Activated T-cell treated with anti-CD3 and anti-CD28 coated beads for 24 hours (primary cell): ENCODE data around the gene TMEM151B.
A peak's percentile ranks its signal among the peaks of the same experiment; 100 is the strongest.
"Not testable (repeated sequence)": the region's sequence is repeated elsewhere in the genome, so short reads cannot be mapped to it uniquely, and the experiment has no call there.

Experiments
- DNase-seq: peaks from one replicate; pipeline ENCODE4 v3.0.0-alpha.2; 2020; ENCODE audit warnings: low read depth

Gene TMEM151B

DNA sequence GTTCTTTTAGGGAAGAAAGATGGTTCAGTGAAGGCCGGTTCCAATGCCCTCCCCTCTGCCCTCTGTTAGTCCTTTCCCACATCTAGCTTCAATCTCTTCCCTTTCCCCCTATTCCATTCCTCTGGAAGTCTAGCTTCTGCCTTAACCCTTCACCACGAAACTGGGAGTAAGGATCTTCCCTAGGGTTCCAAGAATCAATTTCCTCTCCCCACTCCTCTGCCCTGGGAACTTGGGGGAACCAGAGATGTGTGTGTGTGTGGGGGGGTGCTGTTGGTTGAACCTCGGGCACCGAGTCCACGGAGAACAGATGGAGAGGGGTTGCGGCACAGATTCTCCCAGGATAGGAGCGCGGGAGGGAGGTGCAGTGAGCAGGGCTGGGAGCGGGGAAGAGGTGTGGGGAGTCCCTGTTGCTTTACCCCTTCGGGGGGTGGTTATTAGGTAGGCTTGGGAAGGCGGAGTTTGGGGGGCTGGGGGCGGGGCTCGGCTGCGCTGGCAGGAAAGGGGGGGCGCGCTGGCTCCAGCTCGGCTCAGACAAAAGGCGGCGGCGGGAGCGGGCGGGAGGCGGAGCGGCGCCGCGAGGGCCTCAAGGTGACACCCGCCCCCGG is at the start of gene TMEM151B:
Gene TMEM151B, plus strand, starts transcription at position 530 of the 605 bp plus-strand sequence. CDS start 293 bp downstream, outside the sequence.
- no peak for DNase-seq

DNA sequence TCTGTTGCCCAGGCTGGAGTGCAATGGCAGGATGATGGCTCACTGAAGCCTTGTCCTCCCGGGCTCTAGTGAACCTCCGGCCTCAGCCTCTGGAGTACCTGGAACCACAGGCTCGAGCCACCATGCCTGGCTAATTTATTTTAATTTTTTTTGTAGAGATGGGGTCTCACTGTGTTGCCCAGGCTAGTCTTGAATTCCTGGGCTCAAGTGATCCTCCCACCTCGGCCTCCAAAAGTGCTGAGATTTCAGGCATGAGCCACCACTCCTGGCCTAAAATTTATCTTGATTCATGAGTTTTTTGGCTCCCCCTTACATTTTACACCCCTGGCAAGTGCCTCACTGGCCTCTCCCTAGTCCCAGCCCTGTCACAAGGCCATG is 49.3 kb upstream of the TMEM151B start:
- no peak for DNase-seq

DNA sequence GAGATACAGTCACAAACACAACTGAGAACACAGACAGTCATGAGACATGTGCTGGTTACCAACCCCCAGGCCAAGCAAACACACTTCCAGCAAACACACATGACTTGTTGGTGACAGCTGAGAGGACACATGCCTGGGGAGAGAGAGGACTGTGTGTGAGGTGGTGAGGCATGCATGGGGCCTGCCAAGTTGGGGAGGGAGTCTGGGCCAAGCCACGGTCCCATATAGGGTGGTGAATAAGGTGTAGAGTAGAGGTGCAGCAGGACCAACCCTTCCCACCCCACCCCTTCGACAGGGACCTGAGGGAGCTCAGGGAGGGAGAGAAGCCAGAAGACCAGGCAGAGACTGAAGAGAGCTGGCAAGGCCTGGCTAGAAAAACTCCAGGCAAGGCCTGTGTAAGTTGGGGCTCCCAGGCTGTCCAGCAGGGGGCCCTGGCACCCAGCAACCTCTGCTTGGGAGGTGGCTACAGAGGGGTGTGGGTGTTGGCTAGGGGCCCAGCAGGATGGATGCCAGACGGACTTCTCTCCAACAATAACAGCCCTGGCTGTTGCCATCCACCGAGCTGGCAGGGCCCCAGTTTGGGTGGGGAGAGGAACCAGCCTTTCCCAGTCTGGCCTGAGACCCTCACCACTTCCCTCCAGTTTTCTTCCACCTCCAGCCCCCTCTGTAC is 48.8 kb upstream of the TMEM151B start:
- peak; percentile 48 for DNase-seq

DNA sequence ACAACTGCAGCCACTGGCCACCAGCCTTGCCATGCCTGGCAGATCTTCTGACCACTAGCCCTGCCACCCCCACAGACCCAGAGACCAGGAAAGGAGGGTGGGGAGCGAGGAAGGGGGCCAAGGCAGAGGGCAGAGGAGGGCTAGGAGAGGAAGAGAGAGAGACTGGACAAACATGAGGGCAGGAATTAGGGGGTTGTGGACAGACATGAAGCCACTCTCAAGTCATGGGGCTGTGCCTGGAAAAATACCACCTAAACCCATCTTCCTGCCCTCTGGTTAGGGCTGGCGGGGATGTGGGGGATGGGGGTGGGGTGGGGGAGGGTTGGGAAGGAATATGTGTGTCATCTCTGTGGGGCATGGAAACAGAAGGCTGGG is 48.3 kb upstream of the TMEM151B start:
- DNase-seq = no peak

DNA sequence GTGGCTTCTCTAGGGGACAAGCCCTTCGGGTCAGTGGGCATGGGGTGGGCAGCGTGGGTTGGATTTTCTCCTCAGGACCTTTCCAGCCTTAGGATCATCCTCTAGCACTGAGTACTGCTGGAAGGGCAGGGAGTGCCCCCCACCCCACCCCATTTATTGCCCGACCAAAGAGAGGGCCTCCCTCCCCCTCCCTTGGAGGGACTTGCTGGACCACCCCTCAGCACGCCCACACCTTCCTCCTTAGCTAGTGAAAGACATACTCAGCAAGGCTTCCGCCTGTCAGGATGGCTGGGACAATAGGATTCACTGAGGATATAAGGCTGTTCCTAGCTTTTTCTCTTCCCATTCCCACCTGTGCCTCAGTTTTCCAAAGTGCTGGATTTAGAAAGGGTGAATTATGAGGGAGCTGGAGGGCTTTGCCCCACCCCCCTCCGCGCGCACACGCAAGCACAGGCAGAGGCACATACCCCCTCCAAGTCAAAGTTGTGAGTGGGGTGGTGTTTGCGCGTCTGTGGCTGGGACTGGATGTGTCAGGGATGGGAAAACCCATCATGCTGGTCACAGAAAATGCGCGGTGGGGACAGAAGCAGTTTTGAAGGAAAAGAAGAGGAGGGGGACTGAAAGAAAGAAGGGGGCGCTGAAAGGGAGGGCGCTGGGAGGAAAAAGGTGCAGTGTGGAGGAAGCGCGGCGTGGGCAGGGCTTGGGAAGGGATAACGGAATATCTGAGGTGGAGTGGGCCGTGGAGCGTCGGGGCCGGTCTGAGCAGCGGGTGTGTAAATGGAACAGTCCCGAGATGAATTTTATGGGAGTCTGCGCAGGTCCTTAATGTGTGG is 47.5 kb upstream of the TMEM151B start:
- DNase-seq = no peak

DNA sequence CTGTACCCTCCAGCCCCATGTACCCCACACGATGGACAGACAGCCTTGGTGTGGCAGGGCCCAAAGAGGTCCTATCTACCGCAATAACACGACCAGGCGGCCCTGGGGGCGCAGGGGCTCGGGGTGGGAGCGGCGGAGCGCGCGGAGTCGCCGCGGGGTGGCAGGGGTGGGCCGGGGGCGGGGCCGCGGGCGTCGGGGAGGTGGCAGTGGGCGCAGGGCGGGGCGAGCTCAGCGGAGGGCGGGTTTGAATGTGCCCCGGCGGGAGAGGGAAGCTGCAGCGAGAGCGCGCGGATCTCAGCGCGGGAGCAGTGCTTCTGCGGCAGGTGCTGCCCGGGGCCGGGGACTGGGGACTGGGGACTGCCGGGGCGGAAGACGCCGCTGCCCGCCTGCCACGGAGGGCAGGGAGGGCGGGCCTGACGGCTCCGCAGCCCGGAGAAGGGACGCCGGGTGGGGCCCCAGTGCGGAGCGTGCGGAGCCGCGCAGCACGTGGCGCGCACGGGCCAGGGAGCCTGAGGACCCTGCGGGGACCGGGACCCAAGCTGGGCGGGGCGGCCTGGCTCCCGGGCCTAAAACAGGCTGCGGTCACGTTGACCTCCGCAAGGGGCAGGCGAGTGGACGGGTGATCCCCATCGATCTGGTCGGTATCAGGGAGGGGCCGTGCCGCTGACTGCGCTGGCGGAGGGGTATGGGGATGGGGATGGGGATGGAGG is 46.8 kb upstream of the TMEM151B start, which contains the start of gene SLC29A1:
Gene SLC29A1, plus strand, starts transcription at position 277 of the 710 bp plus-strand sequence. CDS start 3,719 bp downstream, outside the sequence.
- DNase-seq = peak; percentile 80

DNA sequence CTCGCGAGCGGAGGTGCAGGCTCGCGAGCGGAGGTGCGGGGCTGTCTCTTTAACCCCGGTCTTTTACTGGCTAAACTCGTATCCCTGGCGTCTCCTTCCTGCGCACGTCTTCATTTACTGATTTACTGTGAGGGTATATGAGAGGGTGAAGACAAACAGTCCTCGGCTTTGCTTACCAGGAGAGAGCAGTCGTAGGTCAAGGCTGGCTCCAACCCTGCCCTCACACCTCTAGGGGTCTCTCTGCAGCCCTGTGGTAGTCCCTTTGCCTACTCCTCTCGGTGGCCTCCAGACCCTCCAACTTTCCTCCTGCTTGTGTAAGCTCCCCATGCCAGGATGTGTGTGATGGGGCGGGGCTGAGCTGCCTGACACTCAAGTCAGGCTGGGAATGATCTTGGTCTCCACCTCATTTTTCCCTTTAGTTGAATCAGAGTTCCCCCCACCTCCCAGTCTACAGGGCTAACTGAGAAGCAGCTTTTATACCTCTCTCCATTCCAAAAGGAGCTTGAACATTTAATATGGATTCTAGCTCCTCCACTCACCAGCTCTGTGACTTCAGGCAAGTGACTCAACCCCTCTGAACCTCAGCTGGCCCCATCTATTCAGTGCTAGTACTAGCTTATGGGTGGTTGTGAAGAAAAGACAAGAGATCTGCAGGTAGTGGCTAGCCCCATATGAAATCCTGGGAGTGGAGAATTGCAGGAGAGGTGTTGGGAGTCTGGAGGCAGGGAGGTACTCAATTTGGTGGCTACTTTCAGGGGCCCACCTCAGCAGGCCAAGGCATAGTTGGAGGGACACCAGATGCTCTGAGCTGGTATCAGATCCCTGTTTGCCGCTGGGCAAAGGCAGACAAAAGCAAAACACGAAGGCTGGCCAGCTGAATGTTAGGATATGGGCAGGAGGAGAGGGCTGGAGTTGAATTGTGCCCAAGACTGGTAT is 46.0 kb upstream of the TMEM151B start:
- DNase-seq = no peak

DNA sequence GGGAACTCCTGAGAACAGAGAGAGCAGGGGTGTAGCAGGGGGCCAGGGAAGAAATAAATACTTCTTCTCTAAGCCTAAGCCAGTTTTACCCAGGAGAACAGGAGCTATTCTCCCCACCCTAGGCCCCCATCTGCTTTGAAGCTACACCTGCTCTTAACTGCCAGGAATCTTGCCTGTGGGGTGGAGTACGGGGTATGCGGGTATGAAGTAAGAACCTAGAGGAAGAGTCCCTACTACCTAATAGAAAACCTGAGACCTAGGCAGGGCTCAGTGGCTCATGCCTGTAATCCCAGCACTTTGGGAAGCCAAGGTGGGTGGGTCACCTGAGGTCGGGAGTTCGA is 45.3 kb upstream of the TMEM151B start:
- no peak for DNase-seq

DNA sequence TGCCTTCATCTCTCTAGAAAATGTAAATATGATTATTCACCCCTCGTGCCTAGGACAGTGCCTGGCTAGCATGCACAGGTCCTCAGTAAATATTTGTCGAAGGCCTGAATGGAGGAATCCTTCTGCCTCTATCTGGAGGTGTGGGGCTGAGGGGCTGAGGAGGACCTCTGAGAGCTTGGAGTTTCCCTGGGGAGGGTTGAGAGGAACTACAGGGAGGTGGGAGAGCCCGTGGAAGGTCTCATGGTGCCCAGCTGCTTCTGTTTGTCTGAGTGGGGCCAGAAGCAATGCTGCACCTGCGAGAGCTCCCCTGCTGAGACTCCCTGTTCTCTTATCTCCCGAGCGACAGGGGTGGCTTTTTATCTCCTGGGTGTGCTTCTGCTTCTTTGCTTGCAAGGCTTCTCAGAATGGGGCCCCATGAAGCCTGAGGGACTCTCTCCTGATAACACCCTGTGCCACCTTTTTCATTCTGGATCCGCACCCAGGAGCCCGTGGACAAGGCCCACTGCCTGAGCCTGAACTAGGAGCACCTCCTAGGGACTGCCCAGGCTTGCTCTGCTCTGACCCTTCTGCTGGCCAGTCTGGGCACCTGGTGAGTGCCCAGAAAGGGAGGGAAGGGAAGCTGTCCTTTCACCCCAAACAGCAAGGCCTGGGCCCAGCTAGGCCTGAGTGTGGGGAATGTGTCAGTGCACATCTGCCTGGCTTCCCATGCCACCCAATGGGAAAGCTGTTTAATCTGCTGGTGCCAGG is 44.5 kb upstream of the TMEM151B start:
- DNase-seq = no peak

DNA sequence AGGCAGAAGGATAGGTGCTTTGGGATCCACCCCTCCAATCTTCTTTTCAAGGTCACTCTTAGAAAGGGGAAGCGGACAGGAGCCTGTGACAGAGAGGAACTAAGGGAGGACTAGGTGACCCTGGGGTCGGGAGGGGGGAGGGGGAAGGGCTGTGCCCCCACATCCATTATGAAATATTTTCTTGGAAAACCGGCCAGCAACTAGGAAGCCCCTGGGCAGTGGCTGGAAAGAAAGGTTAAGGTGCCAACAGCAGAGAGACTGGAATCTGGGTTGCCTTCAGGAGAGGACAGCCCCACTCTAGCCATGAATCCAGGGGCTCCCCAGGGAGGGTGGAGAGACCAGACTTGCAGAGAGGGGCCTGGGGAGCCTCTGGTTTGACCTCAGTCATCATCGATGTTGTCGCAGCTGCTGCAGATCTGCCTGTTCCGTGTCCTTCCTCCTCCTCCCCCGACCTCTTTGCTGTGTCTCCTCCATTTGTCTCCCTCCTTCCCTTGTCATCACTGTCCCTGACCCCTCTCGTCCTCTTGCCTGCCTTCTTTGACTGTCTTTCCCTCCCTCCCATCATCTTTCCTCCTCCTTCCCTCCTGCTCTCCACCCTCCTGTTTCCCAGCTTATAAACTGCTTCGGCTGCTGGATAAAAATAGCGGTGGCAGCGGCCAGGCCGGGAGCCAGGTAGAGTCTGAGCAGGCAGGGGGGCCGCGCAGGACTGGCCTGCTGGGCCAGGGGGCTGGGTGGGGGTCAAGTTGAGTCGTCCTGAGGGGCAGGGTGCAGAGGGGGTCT is 43.7 kb upstream of the TMEM151B start:
- no peak for DNase-seq

DNA sequence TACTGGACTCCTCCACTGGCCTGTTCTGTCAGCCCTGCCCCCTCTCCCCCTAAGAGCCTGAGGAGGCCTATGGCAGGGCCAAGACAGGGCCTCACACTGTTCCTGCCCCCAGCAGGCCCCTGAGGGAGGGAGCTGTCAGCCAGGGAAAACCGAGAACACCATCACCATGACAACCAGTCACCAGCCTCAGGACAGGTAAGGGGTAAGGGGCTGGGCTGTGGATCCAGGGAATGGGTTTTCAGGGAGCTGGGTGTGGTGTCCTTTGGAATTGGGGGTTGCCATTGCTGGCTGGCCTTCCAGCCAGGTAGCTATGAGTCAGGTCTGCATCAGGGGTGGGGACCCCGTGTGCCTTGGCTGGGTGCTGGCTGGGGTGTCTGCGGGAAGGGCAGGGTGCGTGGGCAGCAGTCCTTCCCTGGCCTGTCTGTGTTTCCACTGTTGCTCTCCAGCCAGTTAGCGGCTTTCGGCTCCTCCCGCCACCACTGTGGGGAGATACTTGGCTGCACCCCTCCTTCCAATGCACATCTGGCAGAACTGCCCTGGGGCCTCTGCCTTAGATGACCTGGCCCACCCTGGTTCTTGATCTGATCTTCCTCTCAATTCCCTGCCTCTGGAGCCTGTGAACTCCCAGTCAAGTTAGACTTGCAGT is 43.0 kb upstream of the TMEM151B start:
- no peak for DNase-seq

DNA sequence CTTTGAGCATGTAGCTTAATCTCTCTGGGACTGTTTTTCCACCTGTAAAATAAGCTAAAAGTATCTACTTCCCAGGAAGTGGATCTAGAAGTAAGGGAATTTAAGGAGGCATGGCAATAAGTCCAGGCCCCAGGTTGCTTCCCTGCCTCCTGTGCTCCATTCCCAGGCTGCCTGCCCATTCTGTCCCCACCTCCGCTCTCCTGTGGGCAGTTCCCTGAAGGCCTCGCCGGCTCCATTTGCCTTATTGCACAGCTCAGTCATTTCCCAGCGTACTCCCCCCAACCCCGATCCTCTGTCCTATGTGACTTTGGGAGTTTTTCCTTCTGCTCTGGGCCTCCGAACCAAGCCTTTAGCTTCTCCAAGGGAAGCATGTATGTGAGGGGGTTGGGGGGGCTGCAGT is 42.2 kb upstream of the TMEM151B start:
- no peak for DNase-seq

DNA sequence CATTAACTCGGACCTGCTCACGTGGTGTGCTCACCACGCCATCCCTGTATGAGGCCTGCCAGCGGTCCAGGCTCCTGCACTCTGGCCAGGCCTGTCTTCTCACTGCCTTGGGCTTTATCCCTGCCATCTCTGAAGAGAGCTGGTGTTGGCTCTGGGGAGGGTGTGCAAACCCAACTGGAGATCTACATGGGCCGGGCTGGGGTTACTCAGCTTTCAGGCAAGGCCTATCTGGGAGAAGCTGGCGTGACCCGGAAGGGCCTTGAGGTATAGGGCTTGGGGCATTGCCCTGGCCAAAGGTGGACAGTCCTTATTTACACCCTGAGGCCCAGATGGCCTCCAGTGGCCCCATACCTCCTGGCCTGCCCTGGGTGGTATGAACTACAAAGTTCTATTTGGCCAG is 41.8 kb upstream of the TMEM151B start:
- DNase-seq = no peak

DNA sequence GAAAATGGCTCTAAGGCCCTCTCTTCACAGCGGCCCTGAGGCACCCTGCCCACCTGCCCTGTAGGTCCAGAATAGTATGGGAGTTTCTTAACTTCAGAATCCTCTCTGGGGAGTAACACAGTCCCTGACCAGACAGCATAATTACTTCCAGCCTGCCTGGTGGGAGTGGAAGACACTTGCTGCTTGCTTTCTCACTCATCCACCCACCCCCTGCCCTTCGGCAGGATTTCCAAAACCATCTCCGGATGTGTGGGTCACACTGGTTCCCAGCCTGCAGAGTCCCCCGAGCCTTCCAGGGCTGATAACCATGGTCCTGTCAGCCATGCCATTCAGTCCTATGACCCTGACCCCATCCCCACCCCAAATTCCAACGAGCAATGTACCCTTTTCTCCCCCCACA is 41.4 kb upstream of the TMEM151B start:
- DNase-seq = no peak

DNA sequence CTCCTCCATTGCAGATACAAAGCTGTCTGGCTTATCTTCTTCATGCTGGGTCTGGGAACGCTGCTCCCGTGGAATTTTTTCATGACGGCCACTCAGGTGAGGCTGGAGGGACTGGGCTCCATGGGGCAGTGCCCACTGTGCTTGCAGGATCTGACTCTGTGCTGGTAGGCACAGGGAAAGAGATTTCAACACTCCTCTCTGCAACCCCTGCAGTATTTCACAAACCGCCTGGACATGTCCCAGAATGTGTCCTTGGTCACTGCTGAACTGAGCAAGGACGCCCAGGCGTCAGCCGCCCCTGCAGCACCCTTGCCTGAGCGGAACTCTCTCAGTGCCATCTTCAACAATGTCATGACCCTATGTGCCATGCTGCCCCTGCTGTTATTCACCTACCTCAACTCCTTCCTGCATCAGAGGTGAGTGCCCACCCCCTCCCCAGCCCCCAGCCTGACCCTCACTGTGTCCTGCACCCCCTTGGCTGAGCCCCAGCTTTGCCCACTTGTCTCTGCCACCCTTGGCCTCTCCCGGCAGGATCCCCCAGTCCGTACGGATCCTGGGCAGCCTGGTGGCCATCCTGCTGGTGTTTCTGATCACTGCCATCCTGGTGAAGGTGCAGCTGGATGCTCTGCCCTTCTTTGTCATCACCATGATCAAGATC is 40.7 kb upstream of the TMEM151B start:
- no peak for DNase-seq

DNA sequence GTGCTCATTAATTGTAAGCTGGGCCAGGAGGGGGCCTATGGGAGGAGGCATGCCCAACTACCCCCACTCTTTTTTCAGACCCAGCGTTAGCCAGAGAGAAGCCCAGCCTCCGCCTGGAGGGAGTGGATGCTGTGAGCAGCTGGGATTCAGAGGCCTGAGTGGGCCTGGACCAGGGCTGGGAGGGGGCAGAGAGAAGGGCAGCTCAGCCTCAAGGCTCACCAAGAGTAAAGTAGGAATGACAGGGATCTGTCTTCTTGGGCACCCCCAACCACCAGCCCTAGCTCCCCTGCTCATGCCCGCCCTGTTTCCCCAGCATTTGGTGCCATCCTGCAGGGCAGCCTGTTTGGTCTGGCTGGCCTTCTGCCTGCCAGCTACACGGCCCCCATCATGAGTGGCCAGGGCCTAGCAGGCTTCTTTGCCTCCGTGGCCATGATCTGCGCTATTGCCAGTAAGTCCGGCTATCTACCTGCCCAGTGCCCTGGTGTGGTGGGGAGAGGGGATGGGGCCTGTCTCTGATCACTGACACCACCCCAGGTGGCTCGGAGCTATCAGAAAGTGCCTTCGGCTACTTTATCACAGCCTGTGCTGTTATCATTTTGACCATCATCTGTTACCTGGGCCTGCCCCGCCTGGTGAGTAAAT is 40.1 kb upstream of the TMEM151B start:
- DNase-seq = no peak

DNA sequence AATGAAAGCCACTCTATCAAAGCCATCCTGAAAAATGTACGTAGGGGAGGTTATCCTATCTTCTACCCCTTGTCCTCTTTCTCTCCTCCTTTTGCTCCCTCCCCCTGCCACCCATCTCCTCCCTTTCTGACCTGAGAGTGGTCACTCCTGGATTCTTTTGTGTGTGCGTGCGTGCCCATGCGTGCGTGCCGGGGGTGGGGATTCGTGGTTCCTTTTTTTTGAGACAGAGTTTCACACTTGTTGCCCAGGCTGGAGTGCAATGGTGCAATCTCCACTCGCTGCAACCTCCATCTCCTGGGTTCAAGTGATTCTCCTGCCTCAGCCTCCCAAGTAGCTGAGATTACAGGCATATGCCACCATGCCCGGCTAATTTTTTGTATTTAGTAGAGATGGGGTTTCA is 38.8 kb upstream of the TMEM151B start:
- not testable (repeated sequence) for DNase-seq
